ENCODE results near the gene ZNF518A. TPM values are rescaled to one million over a fixed set of nuclear protein-coding genes. Genes with fewer than 3 reads are reported as not detected.
A peak's percentile ranks its signal among the peaks of the same experiment; 100 is the strongest.

The ZNF518A gene
- polyA plus RNA-seq, 2 of the 4 experiments (the other 2 are of a cell fraction): 7.3 to 28.9 TPM

DNA sequence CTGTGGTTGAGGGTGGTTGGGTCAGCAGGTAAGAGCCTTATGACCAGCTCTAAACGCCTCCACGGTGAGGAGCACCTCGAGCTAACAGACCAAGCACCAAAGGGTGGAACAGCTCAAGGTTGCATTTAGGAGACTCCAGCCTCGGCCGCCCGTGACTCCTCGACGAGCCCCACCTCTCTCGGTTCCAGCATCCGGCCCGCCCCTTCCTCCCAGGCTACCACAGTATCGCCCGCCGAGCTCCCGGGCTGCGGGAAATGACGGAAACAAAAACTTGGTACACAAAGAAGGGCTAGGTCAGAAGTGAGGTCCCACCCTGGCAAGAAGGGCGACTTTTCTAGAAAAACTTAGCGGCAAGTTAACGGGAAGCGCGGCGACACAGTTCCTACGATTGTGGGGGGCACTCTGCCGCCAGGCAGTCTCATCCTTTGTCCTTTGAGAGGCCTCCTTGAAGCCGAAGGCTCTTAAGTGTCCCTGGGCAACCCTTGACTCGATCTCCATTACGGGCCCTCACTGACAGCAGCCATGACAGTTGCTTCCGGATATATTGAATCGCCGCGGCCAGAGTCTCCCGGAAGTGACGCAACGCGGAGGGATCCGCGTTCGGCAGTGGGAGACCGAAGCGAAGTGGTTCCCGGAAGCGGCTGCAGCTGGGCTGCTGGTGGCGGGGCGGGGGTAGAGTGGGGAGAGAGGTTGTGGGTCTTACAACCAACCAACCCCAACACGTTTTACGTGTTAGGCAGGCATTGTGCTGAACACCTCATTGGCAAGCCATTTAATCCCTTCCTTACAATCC, 40.2 kb upstream of the ZNF518A start:
- H3K4me3 ChIP-seq: peak overlapping the region; percentile 77
- H3K4me2 ChIP-seq: peak overlapping the region; percentile 77
- FAIRE-seq (peak; percentile 56), DNase-seq (ENCODE audit: low read depth in 1 of 2, low spot score in 1 of 2) (peak; percentile 91 to 98), ATAC-seq (peak; percentile 98)
- H3K9me3 ChIP-seq: peaks cover 7% of the 10 kb centered on the region
- H3K27ac ChIP-seq: peak overlapping the region; percentile 94 to 98
- H3K4me1 ChIP-seq: peaks cover 8% of the 10 kb centered on the region; the same call in 1 of the 3 replicates
- ChIA-PET CTCF (interaction anchor here (0.7 to 1.8 kb wide), 3 partner anchors 25 to 140 kb away, joined by 3 to 4 read pairs (median 4); partner anchors contain the start of gene ZNF518A), POLR2A (interaction anchor here (0.8 to 2.6 kb wide), 11 partner anchors 8 to 396 kb away, joined by 3 to 146 read pairs (median 4); partner anchors contain the start of genes CCNJ, TCTN3 and ZNF518A)
- WGBS (ENCODE audit: missing lambda C conversion rate): 2% methylated on average over 24 of the region's 47 CpGs
- TF ChIP-seq, protein P1, sequence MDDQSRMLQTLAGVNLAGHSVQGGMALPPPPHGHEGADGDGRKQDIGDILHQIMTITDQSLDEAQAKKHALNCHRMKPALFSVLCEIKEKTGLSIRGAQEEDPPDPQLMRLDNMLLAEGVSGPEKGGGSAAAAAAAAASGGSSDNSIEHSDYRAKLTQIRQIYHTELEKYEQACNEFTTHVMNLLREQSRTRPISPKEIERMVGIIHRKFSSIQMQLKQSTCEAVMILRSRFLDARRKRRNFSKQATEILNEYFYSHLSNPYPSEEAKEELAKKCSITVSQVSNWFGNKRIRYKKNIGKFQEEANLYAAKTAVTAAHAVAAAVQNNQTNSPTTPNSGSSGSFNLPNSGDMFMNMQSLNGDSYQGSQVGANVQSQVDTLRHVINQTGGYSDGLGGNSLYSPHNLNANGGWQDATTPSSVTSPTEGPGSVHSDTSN (IDR thresholded peaks at IDR 0.05): peak; percentile 89
- TF ChIP-seq FOSL2 (IDR thresholded peaks at IDR 0.05) (no peak), FOSL2 (CRISPR knock-in tag; IDR thresholded peaks at IDR 0.05) (peak; percentile 32), RNF2 (IDR thresholded peaks at IDR 0.05; ENCODE audit: borderline replicate concordance, low read depth) (no peak), RAD21 (conservative IDR thresholded peaks at IDR 0.05 in 1 of 2, IDR thresholded peaks at IDR 0.05 in 1 of 2) (no peak), GATA3 (IDR thresholded peaks at IDR 0.05; ENCODE audit: borderline replicate concordance) (no peak), CBX8 (IDR thresholded peaks at IDR 0.05) (no peak), JUNB (IDR thresholded peaks at IDR 0.05) (no peak), ZC3H11A (IDR thresholded peaks at IDR 0.05) (no peak), ELK1 (IDR thresholded peaks at IDR 0.05; ENCODE audit: low read depth, low read length) (peak; percentile 42; the same call in 1 of the 2 replicates), RFX5 (IDR thresholded peaks at IDR 0.05) (0 out of 2 replicates have a peak, but pooled peaks have one; percentile 34), KDM5A (IDR thresholded peaks at IDR 0.05) (peak; percentile 74), PHF8 (IDR thresholded peaks at IDR 0.05; ENCODE audit: borderline replicate concordance, low read depth) (peak; percentile 99), CHD4 (IDR thresholded peaks at IDR 0.05; ENCODE audit: borderline replicate concordance) (no peak), REST (IDR thresholded peaks at IDR 0.05) (no peak; the same call in 1 of the 2 replicates), NR3C1 (IDR thresholded peaks at IDR 0.05) (no peak), ZSCAN20 (CRISPR knock-in tag; IDR thresholded peaks at IDR 0.05) (peak; percentile 21; the same call in 1 of the 2 replicates), RCOR1 (IDR thresholded peaks at IDR 0.05; ENCODE audit: low read depth, low read length) (no peak), CEBPB (IDR thresholded peaks at IDR 0.05) (peak in 1 of 2 experiments; percentile 79; a peak in 2 of 4 replicates), EP300 (IDR thresholded peaks at IDR 0.05) (no peak), NPAS2 (CRISPR knock-in tag; IDR thresholded peaks at IDR 0.05; ENCODE audit: borderline replicate concordance) (no peak), USF2 (IDR thresholded peaks at IDR 0.05) (no peak), FOXS1 (CRISPR knock-in tag; IDR thresholded peaks at IDR 0.05) (no peak), KDM1A (IDR thresholded peaks at IDR 0.05; ENCODE audit: low read depth) (no peak), BHLHE40 (IDR thresholded peaks at IDR 0.05; ENCODE audit: low read depth, low read length) (no peak), TP53 (CRISPR knock-in tag; IDR thresholded peaks at IDR 0.05) (peak; percentile 66), SMC3 (IDR thresholded peaks at IDR 0.05) (0 out of 3 replicates have a peak, but pooled peaks have one; percentile 15), HDAC2 (IDR thresholded peaks at IDR 0.05) (no peak)
- TF ChIP-seq, protein P2, sequence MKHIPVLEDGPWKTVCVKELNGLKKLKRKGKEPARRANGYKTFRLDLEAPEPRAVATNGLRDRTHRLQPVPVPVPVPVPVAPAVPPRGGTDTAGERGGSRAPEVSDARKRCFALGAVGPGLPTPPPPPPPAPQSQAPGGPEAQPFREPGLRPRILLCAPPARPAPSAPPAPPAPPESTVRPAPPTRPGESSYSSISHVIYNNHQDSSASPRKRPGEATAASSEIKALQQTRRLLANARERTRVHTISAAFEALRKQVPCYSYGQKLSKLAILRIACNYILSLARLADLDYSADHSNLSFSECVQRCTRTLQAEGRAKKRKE (CRISPR knock-in tag; IDR thresholded peaks at IDR 0.05; ENCODE audit: low read depth): peak; percentile 51; the same call in 1 of the 2 replicates
- TF ChIP-seq, protein P3, sequence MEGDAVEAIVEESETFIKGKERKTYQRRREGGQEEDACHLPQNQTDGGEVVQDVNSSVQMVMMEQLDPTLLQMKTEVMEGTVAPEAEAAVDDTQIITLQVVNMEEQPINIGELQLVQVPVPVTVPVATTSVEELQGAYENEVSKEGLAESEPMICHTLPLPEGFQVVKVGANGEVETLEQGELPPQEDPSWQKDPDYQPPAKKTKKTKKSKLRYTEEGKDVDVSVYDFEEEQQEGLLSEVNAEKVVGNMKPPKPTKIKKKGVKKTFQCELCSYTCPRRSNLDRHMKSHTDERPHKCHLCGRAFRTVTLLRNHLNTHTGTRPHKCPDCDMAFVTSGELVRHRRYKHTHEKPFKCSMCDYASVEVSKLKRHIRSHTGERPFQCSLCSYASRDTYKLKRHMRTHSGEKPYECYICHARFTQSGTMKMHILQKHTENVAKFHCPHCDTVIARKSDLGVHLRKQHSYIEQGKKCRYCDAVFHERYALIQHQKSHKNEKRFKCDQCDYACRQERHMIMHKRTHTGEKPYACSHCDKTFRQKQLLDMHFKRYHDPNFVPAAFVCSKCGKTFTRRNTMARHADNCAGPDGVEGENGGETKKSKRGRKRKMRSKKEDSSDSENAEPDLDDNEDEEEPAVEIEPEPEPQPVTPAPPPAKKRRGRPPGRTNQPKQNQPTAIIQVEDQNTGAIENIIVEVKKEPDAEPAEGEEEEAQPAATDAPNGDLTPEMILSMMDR (IDR thresholded peaks at IDR 0.05): no peak
- TF ChIP-seq, protein P4, sequence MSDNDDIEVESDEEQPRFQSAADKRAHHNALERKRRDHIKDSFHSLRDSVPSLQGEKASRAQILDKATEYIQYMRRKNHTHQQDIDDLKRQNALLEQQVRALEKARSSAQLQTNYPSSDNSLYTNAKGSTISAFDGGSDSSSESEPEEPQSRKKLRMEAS (IDR thresholded peaks at IDR 0.05): peak; percentile 86

Measured in A549 (cell line).